Measurements from ENCODE around the gene CD70.
A peak's percentile ranks its signal among the peaks of the same experiment; 100 is the strongest.

CD70 gene

DNA sequence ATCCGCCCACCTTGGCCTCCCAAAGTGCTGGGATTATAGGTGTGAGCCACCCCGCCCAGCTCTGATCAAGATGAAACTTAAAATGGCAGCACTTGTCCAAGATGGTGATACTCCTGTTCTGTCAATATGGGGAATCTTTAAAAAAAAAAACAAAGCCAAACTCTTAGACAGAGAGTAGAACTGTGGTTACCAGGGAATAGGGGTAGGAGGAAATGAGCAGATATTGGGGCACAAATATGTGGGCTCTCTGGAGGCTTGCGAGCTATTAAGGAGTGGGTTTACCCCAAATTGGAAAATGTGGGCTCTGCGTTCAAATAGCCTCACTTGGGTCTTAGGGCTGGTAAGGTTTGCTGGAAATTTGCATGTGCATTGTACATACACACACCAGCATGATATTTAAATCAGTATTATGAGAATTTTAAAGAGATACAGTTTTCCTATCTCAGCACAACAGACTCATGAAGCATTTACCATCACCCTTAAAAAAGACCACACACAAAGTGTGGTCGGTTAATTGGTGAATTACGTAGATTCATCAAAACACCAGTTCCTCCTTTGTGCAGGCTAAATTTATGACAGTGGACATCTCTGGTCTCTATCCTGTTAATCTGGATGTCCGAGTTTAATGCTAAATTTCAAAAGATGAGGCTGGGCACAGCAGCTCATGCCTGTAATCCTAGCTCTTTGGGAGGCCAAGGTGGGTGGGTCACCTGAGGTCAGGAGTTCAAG lies 11.3 kb downstream of the CD70 start:
- no peaks in the 10 kb centered on the region for H3K9me3 ChIP-seq (ENCODE audit: insufficient read depth, low read depth, low read length)
- peaks cover 3% of the 10 kb centered on the region for H3K4me1 ChIP-seq (ENCODE audit: insufficient read depth, low read length, poor library complexity, severe bottlenecking)

DNA sequence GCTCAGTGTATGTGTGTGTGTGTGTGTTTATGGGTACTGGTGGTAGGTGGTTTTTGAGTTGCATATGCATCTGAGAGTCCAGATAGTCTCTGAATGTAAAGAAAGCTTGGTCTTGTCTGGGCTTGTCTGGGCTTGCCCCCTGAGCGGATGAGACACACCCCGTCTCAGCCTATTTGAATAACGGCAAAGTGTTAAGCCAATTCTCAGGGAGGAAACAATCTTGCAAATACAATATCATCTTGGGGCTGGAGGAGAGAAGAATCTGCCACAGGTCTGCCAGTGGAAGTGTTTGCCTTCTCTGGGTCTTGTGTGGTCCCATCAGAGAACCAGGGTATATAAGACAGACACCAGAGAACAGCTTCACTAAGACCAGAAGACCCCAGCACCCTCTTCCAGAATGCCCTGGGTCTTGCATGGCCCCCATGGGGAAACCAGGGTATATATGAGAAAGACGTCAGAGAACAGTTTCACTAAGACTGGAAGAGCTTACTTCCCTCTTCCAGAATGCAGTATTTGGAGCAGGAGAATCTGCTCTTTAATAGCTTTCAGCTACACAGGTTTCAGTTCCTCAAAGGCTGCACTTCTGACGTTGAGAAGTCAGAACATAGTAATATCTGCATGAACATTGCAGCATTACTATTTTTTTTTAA lies 13.3 kb downstream of the CD70 start:
- Histone ChIP-seq H3K79me2 (ENCODE audit: insufficient read depth, low read length) (no peaks in the 10 kb centered on the region), H2AFZ (ENCODE audit: low read length) (no peak overlapping the region), H3K9me3 (ENCODE audit: insufficient read depth, low read depth, low read length) (no peaks in the 10 kb centered on the region), H3K4me2 (ENCODE audit: low read depth, low read length, poor library complexity, severe bottlenecking) (no peak overlapping the region), H3K9me2 (replicated peaks; ENCODE audit: low read depth, low read length) (no peaks in the 10 kb centered on the region), H3K27me3 (ENCODE audit: insufficient read depth, low read length, poor library complexity, severe bottlenecking) (no peaks in the 10 kb centered on the region), H3K4me1 (ENCODE audit: insufficient read depth, low read length, poor library complexity, severe bottlenecking) (peaks cover 3% of the 10 kb centered on the region), H3K36me3 (ENCODE audit: insufficient read depth, low read length) (no peaks in the 10 kb centered on the region), H4K20me1 (ENCODE audit: insufficient read depth, low read length, poor library complexity, severe bottlenecking) (no peaks in the 10 kb centered on the region), H3K4me3 (ENCODE audit: low read length, poor library complexity, severe bottlenecking) (no peak overlapping the region), H3K9ac (ENCODE audit: low read depth, low read length, poor library complexity, severe bottlenecking) (peak overlapping the region; percentile 51), H3F3A (ENCODE audit: low read depth) (no peaks in the 10 kb centered on the region)
- TF ChIP-seq, protein P1, sequence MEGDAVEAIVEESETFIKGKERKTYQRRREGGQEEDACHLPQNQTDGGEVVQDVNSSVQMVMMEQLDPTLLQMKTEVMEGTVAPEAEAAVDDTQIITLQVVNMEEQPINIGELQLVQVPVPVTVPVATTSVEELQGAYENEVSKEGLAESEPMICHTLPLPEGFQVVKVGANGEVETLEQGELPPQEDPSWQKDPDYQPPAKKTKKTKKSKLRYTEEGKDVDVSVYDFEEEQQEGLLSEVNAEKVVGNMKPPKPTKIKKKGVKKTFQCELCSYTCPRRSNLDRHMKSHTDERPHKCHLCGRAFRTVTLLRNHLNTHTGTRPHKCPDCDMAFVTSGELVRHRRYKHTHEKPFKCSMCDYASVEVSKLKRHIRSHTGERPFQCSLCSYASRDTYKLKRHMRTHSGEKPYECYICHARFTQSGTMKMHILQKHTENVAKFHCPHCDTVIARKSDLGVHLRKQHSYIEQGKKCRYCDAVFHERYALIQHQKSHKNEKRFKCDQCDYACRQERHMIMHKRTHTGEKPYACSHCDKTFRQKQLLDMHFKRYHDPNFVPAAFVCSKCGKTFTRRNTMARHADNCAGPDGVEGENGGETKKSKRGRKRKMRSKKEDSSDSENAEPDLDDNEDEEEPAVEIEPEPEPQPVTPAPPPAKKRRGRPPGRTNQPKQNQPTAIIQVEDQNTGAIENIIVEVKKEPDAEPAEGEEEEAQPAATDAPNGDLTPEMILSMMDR (conservative IDR thresholded peaks at IDR 0.05; ENCODE audit: low read length): no peak
- TF ChIP-seq EZH2phosphoT487 (IDR thresholded peaks at IDR 0.05; ENCODE audit: borderline replicate concordance): no peak

More for the DNA sequence above, 11.3 kb downstream of the CD70 start:
- no peaks in the 10 kb centered on the region for H3K79me2 ChIP-seq (ENCODE audit: insufficient read depth, low read length)
- H4K20me1 ChIP-seq (ENCODE audit: insufficient read depth, low read length, poor library complexity, severe bottlenecking): no peaks in the 10 kb centered on the region
- no peaks in the 10 kb centered on the region for H3K36me3 ChIP-seq (ENCODE audit: insufficient read depth, low read length)
- no peak overlapping the region for H3K4me3 ChIP-seq (ENCODE audit: low read length, poor library complexity, severe bottlenecking)
- no peak overlapping the region for H3K9ac ChIP-seq (ENCODE audit: low read depth, low read length, poor library complexity, severe bottlenecking)
- no peaks in the 10 kb centered on the region for H3F3A ChIP-seq (ENCODE audit: low read depth)
- no peak overlapping the region for H2AFZ ChIP-seq (ENCODE audit: low read length)
- no peaks in the 10 kb centered on the region for H3K27me3 ChIP-seq (ENCODE audit: insufficient read depth, low read length, poor library complexity, severe bottlenecking)
- H3K9me2 ChIP-seq (replicated peaks; ENCODE audit: low read depth, low read length): no peaks in the 10 kb centered on the region
- TF ChIP-seq, protein P1 (conservative IDR thresholded peaks at IDR 0.05; ENCODE audit: low read length): no peak
- no peak for TF ChIP-seq EZH2phosphoT487 (IDR thresholded peaks at IDR 0.05; ENCODE audit: borderline replicate concordance)
- H3K4me2 ChIP-seq (ENCODE audit: low read depth, low read length, poor library complexity, severe bottlenecking): no peak overlapping the region

DNA sequence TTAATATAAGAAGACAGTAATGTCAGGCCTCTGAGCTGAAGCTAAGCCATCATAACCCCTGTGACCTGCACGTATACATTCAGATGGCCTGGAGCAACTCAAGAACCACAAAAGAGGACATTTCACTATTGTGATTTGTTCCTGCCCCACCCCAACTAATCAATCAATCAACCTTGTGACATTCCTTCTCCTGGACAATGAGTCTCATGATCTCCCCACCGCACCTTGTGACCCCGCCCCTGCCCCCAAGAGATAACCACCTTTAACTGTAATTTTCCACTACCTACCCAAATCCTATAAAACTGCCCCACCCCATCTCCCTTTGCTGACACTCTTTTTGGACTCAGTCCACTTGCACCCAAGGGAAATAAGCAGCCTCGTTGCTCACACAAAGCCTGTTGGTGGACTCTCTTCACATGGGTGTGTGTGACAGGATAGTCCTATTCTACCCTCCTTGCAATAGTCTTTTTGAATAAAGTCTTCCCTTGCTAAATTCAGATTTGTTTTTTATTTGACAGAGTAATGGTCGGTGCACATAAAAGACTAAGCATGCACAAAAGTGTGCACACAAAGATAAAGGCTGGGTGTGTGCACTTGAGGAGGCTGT lies 14.0 kb downstream of the CD70 start:
- H3K36me3 ChIP-seq (ENCODE audit: insufficient read depth, low read length): no peaks in the 10 kb centered on the region
- H3F3A ChIP-seq (ENCODE audit: low read depth): no peaks in the 10 kb centered on the region
- H3K79me2 ChIP-seq (ENCODE audit: insufficient read depth, low read length): no peaks in the 10 kb centered on the region
- H3K9ac ChIP-seq (ENCODE audit: low read depth, low read length, poor library complexity, severe bottlenecking): peak overlapping the region; percentile 51
- no peak overlapping the region for H3K4me2 ChIP-seq (ENCODE audit: low read depth, low read length, poor library complexity, severe bottlenecking)
- TF ChIP-seq, protein P1 (conservative IDR thresholded peaks at IDR 0.05; ENCODE audit: low read length): no peak
- TF ChIP-seq EZH2phosphoT487 (IDR thresholded peaks at IDR 0.05; ENCODE audit: borderline replicate concordance): no peak
- H2AFZ ChIP-seq (ENCODE audit: low read length): no peak overlapping the region
- H3K4me1 ChIP-seq (ENCODE audit: insufficient read depth, low read length, poor library complexity, severe bottlenecking): peaks cover 3% of the 10 kb centered on the region
- no peak overlapping the region for H3K4me3 ChIP-seq (ENCODE audit: low read length, poor library complexity, severe bottlenecking)
- H3K9me3 ChIP-seq (ENCODE audit: insufficient read depth, low read depth, low read length): no peaks in the 10 kb centered on the region
- H4K20me1 ChIP-seq (ENCODE audit: insufficient read depth, low read length, poor library complexity, severe bottlenecking): no peaks in the 10 kb centered on the region
- no peaks in the 10 kb centered on the region for H3K27me3 ChIP-seq (ENCODE audit: insufficient read depth, low read length, poor library complexity, severe bottlenecking)
- no peaks in the 10 kb centered on the region for H3K9me2 ChIP-seq (replicated peaks; ENCODE audit: low read depth, low read length)
